SW480 (cell line): ENCODE data around the gene CSGALNACT2.
A peak's percentile ranks its signal among the peaks of the same experiment; 100 is the strongest.

Source experiments
- DNase-seq: peaks from one replicate; pipeline ENCODE4 v3.0.0-alpha.2; 2016; ENCODE audit warnings: low spot score

CSGALNACT2 gene

DNA sequence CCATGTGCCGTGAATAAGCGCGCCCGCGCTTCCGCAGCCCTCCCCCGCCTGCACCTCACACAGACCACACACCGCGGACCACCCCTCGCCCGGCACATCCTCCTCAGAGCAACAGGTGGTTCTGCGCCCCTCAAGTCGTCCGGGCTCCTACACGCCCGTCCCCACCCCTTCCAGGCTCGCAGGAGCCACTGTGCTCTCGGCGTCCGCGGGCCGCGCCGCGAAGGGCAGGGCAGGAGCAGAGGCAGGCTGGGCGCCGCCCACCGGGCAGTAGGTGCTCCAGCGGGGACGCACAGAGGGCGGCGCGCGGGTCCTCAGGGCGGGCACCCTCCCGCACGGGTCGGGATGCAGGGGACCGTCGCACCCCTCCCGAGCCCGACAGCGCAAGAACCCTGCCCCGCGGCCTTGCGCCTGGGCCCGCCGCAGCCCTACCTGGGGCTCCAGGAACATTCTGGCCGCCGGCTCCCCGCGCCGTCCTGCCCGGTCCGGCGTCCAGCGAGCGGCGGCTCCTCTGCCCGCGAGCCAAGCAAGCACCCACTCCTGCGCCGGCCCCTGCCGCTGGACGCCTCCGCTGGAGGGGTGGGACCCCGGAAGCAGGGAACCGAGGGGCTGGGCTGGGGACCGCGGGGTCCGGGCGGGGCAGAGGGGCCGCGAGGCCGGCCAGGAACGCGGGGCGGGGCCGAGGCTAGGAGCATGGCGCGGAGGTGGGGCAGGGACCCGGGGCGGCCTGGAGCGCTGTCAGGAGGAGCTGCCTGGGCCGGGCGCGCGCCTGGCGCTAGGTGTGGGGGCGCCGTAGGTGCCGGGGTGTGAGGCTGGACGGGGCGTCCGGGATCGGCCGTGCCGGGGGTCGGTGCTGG is 91.2 kb downstream of the CSGALNACT2 start:
- peak; percentile 39 for DNase-seq

DNA sequence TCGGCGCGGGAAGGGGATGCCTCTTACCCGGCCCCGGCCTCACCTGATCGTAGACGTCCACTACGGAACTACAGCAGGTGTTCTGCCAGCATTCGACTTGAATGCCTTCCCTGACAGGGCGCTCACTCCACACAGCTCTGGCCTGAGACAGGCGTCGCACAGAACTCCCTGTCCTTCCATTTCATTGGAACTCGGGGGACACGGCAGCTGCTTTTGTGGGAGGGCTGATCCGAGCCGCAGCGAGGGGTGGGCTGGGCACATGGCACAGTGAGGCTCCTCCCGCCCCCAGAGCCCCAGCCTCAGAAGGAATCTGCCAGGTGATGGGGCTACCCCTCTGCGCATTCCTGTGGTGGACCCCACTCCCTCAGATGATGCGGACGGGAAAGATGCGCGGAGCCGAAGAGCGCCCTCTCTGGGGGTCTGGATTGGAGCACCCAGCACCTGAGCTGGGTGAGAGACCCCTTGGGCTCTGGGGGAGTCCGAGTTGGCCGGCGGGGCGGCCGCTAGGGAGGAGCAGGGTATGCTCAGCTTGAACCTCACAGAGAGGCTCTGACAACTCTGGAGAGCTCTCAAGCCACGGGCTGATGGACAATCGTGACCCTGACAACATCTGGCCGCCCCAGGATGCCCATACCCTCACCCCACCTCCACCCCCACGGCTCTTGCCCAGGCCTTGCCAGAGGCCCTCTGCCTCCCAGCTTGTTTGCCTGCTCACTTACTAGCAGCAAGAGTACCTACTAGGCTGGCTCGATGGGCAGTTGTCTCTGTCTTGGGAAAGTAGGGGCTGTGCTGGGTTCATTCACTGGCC is 92.1 kb downstream of the CSGALNACT2 start:
- DNase-seq = no peak

DNA sequence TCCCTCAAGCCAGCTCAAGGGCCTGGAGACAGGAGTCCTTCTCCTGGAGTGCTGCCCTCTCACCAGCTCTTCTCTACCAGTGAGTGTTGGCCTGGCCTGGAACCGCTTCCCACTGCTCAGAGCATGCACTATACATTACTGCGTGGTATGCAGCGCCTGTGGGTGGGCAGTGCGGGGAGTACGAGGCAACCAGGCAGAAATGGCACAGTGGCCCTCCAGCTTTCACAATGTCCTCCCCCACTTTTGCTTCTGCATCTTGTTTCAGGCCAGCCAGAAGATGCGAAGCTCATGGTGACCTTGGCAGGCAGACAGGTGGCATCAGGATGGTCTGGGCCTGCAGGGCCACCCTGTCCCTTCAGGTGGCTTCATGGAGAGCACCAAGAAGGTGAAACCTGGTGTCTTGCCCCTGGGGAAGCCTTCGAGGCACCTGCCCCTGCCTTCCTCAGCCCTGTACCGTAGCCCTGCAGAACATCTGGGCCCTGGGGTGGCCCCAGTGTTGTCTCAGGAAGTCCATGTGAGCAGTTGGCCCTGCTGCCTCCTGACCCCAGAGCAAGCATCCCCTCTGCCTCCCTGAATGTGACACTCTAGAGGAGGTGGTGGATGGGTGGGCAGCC is 92.8 kb downstream of the CSGALNACT2 start:
- DNase-seq = no peak

DNA sequence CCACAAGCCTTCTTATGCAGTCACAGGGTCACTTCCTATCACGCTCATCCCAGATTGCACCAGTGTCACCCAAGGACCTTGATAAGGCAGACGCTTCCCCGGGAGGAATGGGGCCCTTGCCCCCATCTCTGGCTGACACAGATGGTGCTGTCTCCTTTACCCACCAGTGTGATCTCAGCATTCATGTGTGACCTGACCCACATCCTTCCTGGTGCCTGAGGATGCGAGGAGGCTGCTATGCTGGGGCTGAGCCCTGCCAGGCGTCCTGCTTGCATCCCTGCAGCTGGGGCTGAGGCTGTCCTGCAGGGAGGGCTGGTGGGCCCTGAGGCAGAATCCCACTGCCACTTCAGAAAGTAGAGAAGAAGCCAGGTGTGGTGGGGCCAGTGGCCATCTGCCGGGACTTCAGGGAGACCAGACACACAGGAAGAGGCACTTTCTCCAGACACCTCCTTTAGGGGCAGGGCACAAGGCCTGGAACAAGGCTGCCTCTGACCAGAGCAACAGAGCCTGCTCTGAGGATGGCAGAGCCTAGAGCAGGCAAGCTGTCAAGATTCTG is 93.4 kb downstream of the CSGALNACT2 start:
- no peak for DNase-seq

DNA sequence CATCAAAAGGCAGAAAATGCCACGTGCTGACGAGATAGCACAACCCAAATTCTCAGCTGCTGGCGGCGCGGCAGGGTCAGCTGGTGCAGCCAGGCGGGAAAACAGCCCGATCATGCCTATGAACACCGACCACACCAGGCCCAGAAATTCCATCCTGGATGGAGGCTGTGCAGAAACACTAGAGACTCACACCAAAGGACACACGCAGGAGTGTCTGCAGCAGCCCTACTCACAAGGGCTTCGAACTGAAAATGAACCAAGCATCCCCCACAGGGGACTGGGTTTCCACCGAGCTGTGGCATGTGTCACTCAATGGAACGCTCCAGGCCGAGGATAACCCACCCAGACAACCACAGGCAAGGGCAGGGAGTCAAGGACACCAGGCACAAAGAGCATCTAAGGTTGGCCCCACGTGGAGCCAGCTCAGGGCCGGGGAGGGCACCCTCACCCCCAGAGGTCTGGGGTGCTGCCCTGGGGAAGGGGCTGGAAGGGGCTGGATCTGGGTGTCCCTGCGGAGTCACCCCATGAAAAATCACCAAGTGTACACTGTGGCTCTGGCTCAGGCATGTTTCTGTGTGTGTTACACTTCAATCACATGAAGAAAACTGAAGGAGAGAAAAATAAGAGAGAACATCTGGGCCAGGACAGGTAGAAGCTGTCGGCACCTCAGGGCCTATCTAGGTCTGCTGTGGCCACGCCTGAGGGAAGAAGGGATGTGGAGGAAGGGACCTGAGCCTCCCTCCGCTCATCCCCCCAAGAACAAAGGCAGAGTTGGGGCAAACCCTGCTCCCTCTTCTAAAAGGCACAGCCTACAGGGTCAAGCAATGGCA is 95.6 kb downstream of the CSGALNACT2 start:
- no peak for DNase-seq

DNA sequence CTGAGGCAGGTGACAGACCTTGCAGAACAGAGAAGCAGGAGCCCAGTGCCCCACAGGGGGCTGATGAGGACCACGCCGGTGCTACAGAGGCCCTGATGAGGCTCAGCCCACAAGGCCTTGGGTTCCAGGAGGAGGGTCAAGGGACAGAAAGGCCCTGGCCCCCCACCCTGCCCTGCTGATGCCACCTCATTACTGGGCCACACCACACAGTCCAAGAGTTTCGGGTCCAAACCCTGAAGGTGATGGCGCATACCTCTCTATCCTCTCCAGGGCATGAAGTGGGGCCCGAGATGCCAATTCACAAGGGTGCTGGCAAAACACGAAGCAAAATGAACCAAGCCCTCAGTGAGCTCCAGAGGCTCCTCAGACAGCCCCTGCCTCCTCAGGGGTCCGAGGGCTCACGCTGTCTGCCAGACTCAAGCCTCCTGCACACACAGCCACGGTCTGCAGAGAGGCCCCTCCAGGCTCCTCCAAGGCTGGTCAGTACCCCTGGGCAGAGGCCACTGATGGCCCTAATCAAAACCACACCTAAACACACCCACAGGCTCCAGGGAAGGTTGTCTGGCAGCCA is 96.3 kb downstream of the CSGALNACT2 start:
- DNase-seq = no peak
